CD14-positive monocyte (primary cell): ENCODE measurements around the gene HIF1AN. TPM values are rescaled to one million over a fixed set of nuclear protein-coding genes. Genes with fewer than 3 reads are reported as not detected.
A peak's percentile ranks its signal among the peaks of the same experiment; 100 is the strongest.

Experiments
- DNase-seq, 3 donors: peaks; one replicate each; pipeline ENCODE4 v3.0.0-alpha.2; 2011 to 2022
- H2AFZ ChIP-seq: 2 replicates; pipeline ENCODE4 v1.6.0; 2012; ENCODE audit warnings: mild to moderate bottlenecking, low read depth, low read length, inconsistent platforms; ENCODE audit not compliant: insufficient read depth, poor library complexity, severe bottlenecking
- H3K27ac ChIP-seq, 2 donors: 1 replicate in 1 of 2; 2 replicates in 1 of 2; pipeline ENCODE4 v1.5.1; 2012 to 2013; ENCODE audit warnings: low read length in 2 of 2, control low read depth in 1 of 2, inconsistent platforms in 1 of 2, low read depth in 1 of 2, mild to moderate bottlenecking in 1 of 2
- H3K27me3 ChIP-seq, 2 donors: one replicate each; pipeline versions ENCODE4 v1.6.0 to v1.6.1; 2011 to 2013; ENCODE audit warnings: low read length in 2 of 2; ENCODE audit not compliant: control insufficient read depth in 2 of 2, insufficient read depth in 2 of 2
- H3K36me3 ChIP-seq, 2 donors: replicated peaks in 1 of 2; 1 replicate in 1 of 2; 2 replicates in 1 of 2; pipeline versions ENCODE4 v1.5.1 to v1.6.1; 2012 to 2013; ENCODE audit warnings: low read length in 2 of 2, control low read depth in 1 of 2, inconsistent platforms in 1 of 2, mild to moderate bottlenecking in 1 of 2; ENCODE audit not compliant: insufficient read depth in 2 of 2, control insufficient read depth in 1 of 2
- H3K4me1 ChIP-seq, 2 donors: 1 replicate in 1 of 2; 2 replicates in 1 of 2; pipeline versions ENCODE4 v1.5.1 to v1.6.1; 2012 to 2013; ENCODE audit warnings: low read length in 2 of 2, control low read depth in 1 of 2, inconsistent platforms in 1 of 2, mild to moderate bottlenecking in 1 of 2, moderate library complexity in 1 of 2; ENCODE audit not compliant: insufficient read depth in 2 of 2, control insufficient read depth in 1 of 2
- H3K4me2 ChIP-seq: replicated peaks from 2 replicates; pipeline ENCODE3; 2012; ENCODE audit warnings: low read length, moderate library complexity, mild to moderate bottlenecking; ENCODE audit not compliant: poor library complexity, severe bottlenecking; ENCODE audit errors: extremely low read depth
- H3K4me3 ChIP-seq, 3 experiments: fragments of 200-600 bp in 1 of 3; sonication (generic) in 1 of 3; replicated peaks in 1 of 3; 1 replicate in 2 of 3; 2 replicates in 1 of 3; pipeline ENCODE4 v1.5.1; 2011 to 2013; ENCODE audit warnings: low read length in 3 of 3, mild to moderate bottlenecking in 3 of 3, control low read depth in 2 of 3, low read depth in 2 of 3, inconsistent platforms in 1 of 3, moderate library complexity in 1 of 3
- H3K79me2 ChIP-seq: 2 replicates; pipeline ENCODE4 v1.6.0; 2012; ENCODE audit warnings: mild to moderate bottlenecking, control low read depth, inconsistent platforms, low read length, moderate library complexity; ENCODE audit not compliant: insufficient read depth
- H3K9ac ChIP-seq: 2 replicates; pipeline ENCODE4 v1.6.0; 2017; ENCODE audit warnings: low read length, mild to moderate bottlenecking; ENCODE audit not compliant: insufficient read depth, poor library complexity, severe bottlenecking
- H3K9me3 ChIP-seq, 2 donors: replicated peaks in 1 of 2; 1 replicate in 1 of 2; 2 replicates in 1 of 2; pipeline versions ENCODE4 v1.5.1 to v1.6.1; 2012 to 2013; ENCODE audit warnings: low read length in 2 of 2, control low read depth in 1 of 2; ENCODE audit not compliant: control insufficient read depth in 1 of 2, insufficient read depth in 1 of 2
- H4K20me1 ChIP-seq: 2 replicates; pipeline ENCODE4 v1.6.0; 2012; ENCODE audit warnings: mild to moderate bottlenecking, low read length, control low read depth, moderate library complexity; ENCODE audit not compliant: insufficient read depth
- H3K27ac Mint-ChIP-seq, 7 donors: one replicate each; pipeline ENCODE4 v1.8.0; 2020; ENCODE audit warnings: mild to moderate bottlenecking in 7 of 7, mixed read lengths in 7 of 7, moderate library complexity in 6 of 7, inconsistent platforms in 2 of 7
- H3K27me3 Mint-ChIP-seq, 3 donors: one replicate each; pipeline ENCODE4 v1.8.0; 2021 to 2022; ENCODE audit warnings: low read depth in 3 of 3, mild to moderate bottlenecking in 3 of 3, mixed read lengths in 3 of 3, moderate library complexity in 3 of 3, inconsistent platforms in 1 of 3
- H3K36me3 Mint-ChIP-seq, 2 donors: one replicate each; pipeline ENCODE4 v1.8.0; 2020; ENCODE audit warnings: mixed read lengths in 2 of 2, inconsistent platforms in 1 of 2, mild to moderate bottlenecking in 1 of 2
- H3K4me1 Mint-ChIP-seq: one replicate; pipeline ENCODE4 v1.8.0; 2020; ENCODE audit warnings: mild to moderate bottlenecking, mixed read lengths
- H3K4me3 Mint-ChIP-seq, 2 donors: one replicate each; pipeline ENCODE4 v1.8.0; 2020; ENCODE audit warnings: mild to moderate bottlenecking in 2 of 2, mixed read lengths in 2 of 2, moderate library complexity in 1 of 2
- H3K9me3 Mint-ChIP-seq, 7 donors: one replicate each; pipeline ENCODE4 v1.8.0; 2020 to 2022; ENCODE audit warnings: mixed read lengths in 7 of 7, mild to moderate bottlenecking in 6 of 7, moderate library complexity in 6 of 7, inconsistent platforms in 2 of 7
- CTCF ChIP-seq: fragments of 200-600 bp; IDR thresholded peaks from one replicate; pipeline ENCODE4 v1.8.0; 2022; ENCODE audit warnings: antibody characterized with exemption, mild to moderate bottlenecking
- WGBS: methylation state at CpG from one replicate; pipeline ENCODE4 v1.1.5; 2013; ENCODE audit warnings: missing lambda C conversion rate; ENCODE audit not compliant: insufficient coverage; 5-methylcytosine and 5-hydroxymethylcytosine counted together
- intact Hi-C, 2 donors: fragments of 100-400 bp; cut with micrococcal nuclease; formaldehyde crosslinking; loops; one replicate each; pipeline versions ENCODE4 v1.15.0 to v1.15.1; 2023
- polyA plus RNA-seq, 3 donors: library from polyadenylated mRNA; depleted of rRNA in 1 of 3; unstranded in 2 of 3; stranded (reverse) in 1 of 3; fragments of 300-500 nt in 2 of 3; fragments of >200 nt in 1 of 3; fragmentation: Illumina TruSeq in 2 of 3; gene quantifications; 1 replicate in 2 of 3; 2 replicates in 1 of 3; pipeline ENCODE4 v1.2.3, GENCODE V29; 2012 to 2021

Gene HIF1AN
- polyA plus RNA-seq, 3 donors: 8.5 to 25.3 (median 17.2) TPM

GRCh38 chr10:100544950-100545349 is 9.2 kb downstream of the HIF1AN start:
- Histone ChIP-seq H3K27ac (no peak overlapping the region), H3K4me3 (no peak overlapping the region), H4K20me1 (peaks cover 4% of the 10 kb centered on the region), H3K4me2 (no peak overlapping the region), H3K4me1 (no peaks in the 10 kb centered on the region), H3K9ac (no peak overlapping the region), H3K79me2 (no peaks in the 10 kb centered on the region), H3K27me3 (no peaks in the 10 kb centered on the region), H3K36me3 (peaks cover 90 to 98% of the 10 kb centered on the region in 2 donors), H2AFZ (no peak overlapping the region), H3K9me3 (no peaks in the 10 kb centered on the region)
- H3K4me1 Mint-ChIP-seq: no peaks in the 10 kb centered on the region
- H3K4me3 Mint-ChIP-seq: no peak overlapping the region
- intact Hi-C loops: no loop called here
- no peaks in the 10 kb centered on the region for H3K9me3 Mint-ChIP-seq
- no CpG with 5 or more reads among the region's 5 CpGs for WGBS
- peaks cover 87 to 95% of the 10 kb centered on the region in 2 donors for H3K36me3 Mint-ChIP-seq
- no peak for TF ChIP-seq CTCF
- DNase-seq: no peak
- no peaks in the 10 kb centered on the region for H3K27me3 Mint-ChIP-seq
- no peak overlapping the region for H3K27ac Mint-ChIP-seq

- Mint-ChIP-seq H3K9me3 (no peaks in the 10 kb centered on the region), H3K27me3 (no peaks in the 10 kb centered on the region), H3K27ac (peak overlapping the region in 6 of 7 donors; percentile 2 to 81 (median 56)), H3K4me1 (peaks cover 34% of the 10 kb centered on the region), H3K4me3 (no peak overlapping the region), H3K36me3 (peaks cover 60 to 65% of the 10 kb centered on the region in 2 donors)
- no peak for TF ChIP-seq CTCF
- intact Hi-C loops: no loop called here
- DNase-seq: no peak
- Histone ChIP-seq H4K20me1 (no peaks in the 10 kb centered on the region), H2AFZ (no peak overlapping the region), H3K4me3 (no peak overlapping the region), H3K4me1 (peaks cover 14 to 16% of the 10 kb centered on the region in 2 donors), H3K9ac (no peak overlapping the region), H3K36me3 (peaks cover 33 to 62% of the 10 kb centered on the region in 2 donors), H3K79me2 (no peaks in the 10 kb centered on the region), H3K4me2 (no peak overlapping the region), H3K9me3 (no peaks in the 10 kb centered on the region), H3K27ac (no peak overlapping the region), H3K27me3 (no peaks in the 10 kb centered on the region)
- 8% methylated on average over 2 of the region's 4 CpGs for WGBS
Measured at GRCh38 chr10:100551196-100551595, 15.5 kb downstream of the HIF1AN start.
